Medulla oblongata (tissue), 1 donor: ENCODE data around the gene ABCC10.
"Not testable (repeated sequence)": the region's sequence is repeated elsewhere in the genome, so short reads cannot be mapped to it uniquely, and the experiment has no call there.

Experiments
- DNase-seq: peaks from one replicate; pipeline ENCODE4 v3.0.0-alpha.2; 2015; ENCODE audit errors: extremely low spot score

ABCC10 gene

GRCh38 chr6:43497689-43498088, 70.3 kb downstream of the ABCC10 start:
- no peak for DNase-seq

- DNase-seq = not testable (repeated sequence)
Measured at GRCh38 chr6:43498291-43498690, 71.0 kb downstream of the ABCC10 start.

GRCh38 chr6:43499028-43499815, 71.9 kb downstream of the ABCC10 start:
- DNase-seq = no peak
